CD4-positive, alpha-beta T cell treated with Interleukin-1 beta for 1 hour (primary cell): ENCODE measurements around the gene MACROD2.

Source experiments
- DNase-seq, 2 donors: peaks; one replicate each; pipeline ENCODE4 v3.0.0-alpha.2; 2020 to 2022

MACROD2 gene

DNA sequence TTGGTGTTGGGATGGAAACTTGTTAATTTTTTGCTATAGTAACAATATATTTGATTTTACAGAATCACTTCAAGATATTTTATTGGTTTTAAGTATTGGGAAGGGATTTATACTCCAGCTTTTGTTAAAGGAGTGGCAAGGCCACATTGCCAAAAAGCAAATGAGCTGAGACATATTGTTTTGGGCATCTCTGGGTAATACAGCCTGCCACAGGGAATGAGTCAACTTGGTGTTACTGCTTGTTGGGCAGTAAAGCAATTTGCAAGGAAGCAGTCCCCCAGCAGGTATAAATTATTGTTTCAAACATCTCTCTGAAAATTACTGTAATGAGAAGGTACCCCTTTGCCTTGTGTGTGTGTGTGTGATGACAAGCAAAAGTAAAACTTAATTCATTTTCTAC is 1210.4 kb downstream of the MACROD2 start:
- no peak for DNase-seq

DNA sequence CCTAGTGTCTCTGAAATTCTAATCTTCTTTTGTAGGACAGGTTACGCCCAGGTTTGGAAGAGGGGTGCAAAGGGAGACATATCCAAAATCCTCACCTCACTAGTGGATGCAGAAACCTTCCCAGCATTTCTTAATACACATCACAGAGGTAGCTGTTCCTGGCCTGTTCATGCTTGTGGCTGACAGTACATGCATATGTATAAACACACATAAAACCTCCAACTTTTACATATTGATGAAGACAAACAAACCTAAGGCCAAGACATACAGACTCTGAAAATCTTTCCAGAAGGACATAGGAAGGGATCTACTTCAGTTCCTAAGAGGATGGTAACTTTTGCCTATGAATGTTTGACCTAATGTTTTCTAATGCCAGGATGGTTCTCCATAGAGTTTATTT is 1214.2 kb downstream of the MACROD2 start:
- DNase-seq, result no peak

DNA sequence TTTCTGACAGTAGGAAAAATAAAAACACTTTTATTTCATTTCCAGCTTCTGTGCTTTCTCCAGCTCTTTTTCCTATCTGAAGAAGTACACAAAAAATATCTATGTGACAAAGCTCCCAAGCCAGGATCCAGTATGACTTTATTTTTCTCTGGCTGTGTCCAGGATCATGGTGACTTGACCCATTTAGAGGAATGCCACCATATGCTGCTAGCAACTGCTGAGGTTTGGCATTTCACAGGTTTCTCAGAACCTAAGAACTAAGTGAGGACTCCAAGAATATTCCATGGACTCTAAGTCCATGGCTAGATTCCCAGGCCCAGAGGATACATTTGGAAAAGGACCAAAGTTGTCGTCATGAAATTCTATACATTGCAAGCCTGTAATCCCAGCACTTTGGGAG is 1218.7 kb downstream of the MACROD2 start:
- DNase-seq, result no peak

DNA sequence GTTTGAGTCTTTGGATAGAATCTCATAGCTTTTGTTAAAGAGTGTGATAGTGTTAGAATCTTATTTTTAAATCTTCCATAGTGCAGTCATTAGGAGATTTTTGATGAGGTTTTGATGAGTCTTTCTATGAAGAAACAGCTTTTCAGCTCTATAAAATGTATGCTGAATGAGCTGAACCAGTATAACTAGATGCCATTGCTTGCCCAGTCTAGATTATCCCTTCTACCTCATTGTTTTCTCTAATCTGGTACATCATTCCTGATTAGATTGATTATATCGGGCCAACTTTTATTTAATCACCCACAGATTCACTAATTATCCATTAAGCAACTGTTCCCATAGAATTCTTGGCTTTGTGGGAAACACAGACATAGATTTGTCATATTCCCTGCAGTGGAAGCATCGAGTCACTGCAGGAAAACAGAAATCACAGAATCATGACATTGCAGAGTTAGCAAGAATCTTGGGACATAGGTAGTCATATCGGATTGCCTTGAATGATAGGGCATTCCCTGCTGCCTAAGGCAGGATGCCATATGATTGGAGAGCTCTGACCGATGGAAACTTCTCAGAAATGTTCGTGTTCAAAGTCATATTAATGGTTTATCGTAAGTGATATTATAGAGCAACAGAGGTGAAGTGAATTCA is 1224.8 kb downstream of the MACROD2 start:
- DNase-seq, result no peak

DNA sequence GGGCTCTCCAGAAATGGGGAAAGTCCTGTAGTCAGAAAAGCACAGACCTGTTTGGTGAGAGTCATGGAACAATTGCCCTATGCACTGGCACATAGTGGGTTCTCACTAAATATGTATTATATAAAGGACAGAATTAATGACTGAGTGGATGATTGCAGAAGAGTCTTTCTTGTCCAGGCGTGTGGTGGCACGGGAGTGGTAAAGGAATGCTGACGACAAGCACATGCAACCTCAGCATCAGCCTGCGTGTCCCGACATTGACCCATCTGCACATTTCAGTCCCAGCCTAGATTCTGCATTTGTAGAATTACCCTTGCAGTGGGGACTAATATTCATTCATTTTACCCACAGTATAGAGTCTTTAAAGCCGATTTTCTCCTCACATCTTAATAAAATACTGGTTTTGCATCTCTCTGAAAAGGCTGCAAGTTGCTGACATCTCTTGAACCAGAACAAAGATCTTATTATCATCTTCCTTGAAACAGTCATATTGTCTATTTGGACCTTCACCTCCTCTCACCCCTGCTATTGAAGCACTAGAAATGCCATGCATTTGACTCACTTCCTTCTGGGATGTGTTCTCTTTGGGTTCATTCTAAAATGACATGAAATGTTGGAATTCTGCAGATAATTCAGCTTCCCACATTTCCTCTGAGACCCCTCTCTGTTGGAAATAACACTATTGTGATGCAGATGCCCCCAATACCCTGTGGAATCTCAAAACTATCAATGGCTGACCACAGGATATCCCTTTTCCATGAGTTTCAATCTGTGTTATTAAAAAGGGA is 1225.7 kb downstream of the MACROD2 start:
- no peak for DNase-seq

DNA sequence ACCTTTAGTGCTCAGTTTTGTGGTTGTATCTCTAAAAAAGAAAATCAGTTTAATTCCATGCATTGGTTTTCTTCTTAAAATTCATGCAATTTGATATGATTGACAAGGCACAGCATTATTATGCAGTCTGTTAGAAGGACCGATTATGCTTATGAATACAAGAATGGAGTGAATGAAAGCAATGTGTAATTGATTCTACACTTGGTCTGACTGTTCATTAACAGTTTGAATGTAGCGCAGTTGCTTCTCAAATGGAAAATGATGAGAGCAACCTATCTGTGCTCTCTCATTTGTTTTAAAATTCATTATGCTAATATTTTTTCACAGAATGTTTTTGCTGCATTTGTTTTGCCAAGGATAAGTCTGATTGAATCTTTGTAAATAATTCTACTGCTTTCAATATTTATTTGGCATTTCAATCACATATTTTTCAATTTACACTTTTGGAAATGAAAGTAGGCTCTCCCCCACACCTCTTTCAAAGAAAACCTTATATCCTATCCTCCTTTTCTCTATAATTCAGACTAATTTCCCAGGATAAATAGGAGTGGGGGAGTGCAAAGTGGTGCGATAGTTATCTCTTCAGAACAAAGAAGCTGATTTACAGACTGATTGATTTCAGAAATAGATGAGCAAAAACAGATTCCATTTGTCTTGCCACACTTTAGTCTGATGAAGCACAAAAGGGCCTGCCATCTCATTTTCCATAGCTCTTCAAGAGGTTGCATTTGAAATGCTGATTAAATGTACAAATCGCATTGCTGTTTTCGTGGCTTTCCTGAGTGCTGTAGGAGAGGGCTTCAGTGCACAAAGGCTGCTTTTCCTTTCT is 1227.4 kb downstream of the MACROD2 start:
- no peak for DNase-seq

DNA sequence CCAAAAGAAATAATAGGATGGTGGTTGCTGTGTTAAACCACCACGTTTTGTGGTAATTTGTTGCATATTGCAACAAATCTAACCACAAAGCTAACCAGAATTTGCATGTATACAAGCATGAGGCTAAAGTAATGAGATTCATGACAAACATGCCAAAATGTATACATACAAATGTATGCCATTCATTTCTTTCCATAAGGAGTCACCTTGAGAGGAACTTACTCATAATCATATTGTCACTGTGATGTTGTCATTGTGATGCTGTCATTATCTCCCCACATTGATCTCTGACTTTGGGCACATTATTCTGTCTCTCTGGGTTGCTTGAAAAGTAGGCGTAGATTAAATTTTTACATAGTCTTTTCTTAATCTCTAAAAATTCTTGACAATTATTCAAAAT is 1228.9 kb downstream of the MACROD2 start:
- DNase-seq, result no peak

DNA sequence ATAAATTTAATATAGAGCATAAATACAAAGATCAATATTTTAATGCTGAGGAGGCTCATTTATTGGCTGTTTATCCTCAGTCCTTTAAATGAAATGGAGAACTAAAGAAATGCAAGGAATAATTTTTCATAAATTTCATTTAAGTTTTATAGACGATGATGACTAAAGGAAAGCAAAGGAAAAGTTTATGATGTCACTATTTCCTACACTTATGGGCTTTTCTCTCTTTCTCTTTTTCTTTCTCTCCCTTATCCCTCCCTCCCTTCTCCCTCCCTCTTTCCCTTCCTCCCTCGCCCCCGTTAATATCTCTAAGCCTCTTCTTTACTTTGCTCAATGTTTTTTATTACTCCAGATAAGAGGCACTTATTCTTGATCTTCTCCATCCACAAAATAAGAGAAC is 1231.8 kb downstream of the MACROD2 start:
- DNase-seq, result no peak

DNA sequence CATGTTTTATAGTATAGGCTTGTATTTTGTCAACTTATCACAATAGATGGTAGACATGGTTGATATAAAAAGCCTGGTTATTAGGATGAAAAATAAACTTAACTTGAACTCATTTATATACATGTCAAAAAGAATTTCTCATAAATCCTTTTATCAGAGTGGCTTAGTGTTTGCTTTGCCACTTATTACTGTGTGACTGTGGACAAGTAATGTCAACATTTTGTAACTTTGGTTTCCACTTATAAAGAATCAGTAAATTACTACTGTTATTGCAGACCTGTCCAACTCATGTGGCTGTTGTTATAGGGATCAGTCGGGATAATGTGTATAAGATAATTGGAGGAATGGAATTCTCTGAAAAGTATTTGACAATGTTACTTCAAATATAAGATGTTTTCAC is 1236.9 kb downstream of the MACROD2 start:
- no peak for DNase-seq

DNA sequence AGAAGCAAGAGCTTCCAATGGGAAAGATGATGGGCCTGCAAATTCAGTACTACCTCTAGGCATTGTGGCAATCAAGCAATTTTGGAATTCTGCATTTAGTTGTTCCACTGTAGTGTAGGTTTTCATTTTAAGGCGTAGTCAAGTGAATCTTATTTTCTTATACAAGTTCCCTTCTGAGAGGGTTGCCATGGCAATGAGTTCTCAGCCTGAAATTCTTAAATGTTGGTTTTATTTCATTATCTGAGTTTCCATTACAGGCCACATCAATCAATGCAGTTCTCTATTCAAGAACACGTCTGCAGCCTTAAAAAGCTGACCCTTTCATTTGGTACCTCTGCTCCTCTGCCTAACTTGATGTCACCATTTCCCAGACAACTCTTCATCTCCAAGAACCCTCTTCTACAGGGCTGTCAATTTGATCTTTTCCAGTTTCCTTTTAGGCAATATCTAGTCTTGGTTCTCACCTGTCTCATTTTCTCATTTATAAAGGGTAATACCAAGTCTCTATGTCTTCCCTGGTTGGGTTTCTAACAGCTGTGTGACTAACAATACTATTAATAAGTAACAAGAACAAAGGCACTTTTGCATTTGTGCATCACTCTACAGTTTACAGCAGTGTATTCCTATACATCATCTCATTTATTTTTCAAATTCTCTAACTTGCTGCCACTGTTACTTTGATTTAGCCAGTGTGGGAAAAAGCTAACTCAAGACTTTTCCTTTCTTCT is 1240.3 kb downstream of the MACROD2 start:
- no peak for DNase-seq

DNA sequence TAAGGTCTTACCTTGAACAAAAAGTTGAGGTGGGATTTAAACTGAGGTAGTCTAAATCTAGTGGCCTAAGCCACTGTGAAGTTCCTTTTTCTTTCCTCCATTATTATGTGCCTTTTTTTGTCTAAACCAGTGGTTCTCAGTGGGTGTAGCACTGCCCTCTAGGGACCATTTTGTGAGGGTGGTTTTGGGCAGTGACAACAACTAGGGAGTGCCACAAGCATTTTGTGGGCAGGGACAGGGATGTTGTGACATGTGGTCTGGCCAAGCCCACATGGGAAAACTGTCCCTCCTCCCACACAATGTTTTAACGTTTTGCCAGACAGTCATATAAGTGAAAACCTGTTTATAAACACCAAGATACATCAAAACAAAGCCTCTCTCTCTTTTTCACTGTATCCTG is 1241.5 kb downstream of the MACROD2 start:
- no peak for DNase-seq

DNA sequence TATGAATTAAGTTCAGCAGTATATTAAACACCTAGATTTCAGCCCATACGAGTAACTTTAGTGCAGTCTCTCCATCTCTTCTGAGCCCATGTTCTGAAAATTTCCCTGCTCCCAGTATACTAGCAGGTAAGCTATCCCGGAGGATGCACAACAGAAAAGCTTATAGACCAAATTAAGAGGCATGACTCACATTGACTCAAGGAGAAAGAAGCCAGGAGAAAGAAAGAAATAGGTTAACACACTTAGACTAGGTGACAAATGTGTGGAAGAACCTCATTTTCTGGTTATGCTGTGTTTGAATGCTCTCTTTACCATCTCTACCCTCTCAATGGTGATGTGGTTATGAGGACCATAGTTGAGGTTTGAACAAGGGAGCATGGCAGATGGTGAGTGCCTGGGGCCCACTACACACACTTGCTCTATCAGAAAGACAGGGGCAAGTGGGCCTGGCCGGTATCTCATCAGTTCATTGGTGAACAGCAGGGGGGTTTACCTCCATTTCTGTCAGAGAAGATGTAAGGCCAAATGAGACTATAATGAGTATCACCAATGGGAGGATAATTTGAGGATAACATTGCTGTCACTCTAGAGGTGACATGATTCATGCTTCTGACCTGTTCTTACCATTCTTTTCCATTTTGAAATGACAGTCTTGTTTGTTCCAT is 1244.4 kb downstream of the MACROD2 start:
- no peak for DNase-seq

DNA sequence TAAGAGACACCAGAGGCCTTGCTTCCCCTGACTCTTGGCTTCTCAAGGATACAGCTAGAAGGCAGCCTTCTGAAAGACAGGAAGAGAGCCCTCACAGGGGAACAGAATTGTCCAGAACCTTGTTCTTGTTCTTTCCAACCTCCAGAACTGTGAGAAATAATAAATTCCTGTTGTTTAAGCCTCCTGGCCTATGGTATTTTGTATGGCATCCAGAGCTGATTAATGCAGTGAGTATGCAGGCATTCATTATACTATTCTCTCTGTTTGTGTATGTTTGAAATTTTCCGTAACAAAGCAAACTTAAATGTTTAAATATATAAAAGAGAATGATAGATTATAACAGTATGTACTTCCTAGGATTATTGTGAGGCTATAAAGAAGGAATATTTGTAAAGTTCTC is 1245.5 kb downstream of the MACROD2 start:
- no peak for DNase-seq

DNA sequence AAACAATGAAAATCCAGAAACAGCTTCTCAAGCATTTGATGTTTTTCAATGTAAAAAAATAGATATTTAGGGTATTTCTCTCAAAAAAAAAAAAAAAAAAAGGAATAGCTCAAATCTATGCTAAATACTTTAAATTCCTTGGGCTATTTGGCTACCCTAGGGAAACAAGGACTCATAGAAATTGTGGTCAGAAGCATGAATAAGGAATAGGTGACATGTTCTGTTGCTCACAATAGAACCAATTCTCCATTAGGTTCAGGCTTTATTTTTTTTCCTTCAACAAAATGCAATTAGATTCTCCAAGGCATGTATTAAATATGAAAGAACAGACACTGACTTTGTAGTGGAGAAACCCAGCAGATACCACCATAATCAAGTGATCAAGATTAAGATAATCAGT is 1246.4 kb downstream of the MACROD2 start:
- no peak for DNase-seq

DNA sequence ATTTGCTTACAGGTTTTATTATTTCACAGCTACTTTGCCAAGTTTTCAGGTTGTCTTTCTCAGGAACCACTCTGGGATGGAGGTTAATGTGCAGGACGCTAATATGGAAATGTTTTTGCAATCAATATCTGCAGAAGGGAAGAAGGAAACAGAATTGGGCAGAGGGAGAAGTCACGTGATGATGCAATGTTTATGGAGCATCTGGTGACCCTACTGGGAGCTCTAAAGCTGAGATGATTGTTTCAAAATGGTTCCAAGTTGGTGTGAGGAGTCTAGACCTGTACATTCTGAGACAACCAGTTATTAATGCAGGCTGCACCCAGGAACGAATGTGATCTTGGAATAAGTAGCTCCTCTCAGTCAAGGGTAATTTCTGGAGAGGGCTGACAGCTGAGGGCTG is 1247.5 kb downstream of the MACROD2 start:
- no peak for DNase-seq

DNA sequence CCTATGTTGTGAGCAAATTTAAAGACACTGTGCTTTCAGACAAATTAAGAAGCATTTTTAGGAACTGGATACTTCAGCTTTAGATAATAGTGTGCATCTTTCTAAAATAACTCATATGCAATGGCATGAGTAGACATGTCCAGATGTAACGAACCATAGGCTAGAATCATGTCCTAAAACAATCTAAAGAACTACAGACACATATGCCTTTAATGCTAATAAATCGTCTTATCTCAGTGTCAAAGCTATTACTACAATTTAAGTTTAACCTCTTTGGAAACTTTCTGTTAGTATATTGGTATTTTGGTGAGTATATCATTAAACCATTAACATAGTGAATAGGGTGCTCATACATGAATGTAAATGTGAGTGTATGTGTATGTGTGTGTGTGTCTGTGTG is 1250.6 kb downstream of the MACROD2 start:
- no peak for DNase-seq

DNA sequence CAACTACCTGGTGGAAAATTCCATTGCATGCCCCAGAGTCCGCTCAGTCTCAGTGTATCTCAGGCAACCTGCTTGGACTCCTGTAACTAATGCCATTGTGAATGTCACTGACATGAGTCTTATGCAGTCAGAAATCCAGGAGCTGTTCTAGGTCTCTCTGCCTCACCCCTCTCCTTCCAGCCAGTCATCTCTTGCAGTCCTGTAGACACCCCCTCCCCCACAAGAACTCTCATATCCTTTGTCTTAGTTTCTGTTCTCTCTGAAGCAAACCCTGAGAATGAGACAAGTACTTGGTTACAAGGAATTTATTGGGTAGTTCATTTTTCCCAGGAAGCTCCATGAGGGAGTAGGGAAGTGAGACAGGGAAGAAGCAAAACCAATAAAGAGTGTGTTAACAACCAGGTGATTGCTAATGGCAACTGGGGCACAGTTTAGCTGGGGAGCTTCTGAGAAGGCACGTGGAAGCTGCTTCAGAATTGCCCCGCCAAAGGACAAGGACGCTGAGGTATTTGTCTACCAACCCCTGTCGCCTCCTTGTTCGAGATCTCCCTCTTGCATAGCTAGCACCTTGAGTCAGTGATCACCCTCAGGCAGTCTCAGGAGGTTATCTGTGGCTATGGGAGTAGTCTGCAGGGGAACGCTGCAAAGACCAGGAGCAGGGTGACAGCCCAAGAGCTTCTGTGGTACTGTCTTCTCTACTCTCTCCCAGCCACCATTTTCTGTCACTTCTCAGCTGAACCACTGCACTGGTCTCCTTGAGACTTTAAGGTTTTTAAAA is 1253.5 kb downstream of the MACROD2 start:
- no peak for DNase-seq

DNA sequence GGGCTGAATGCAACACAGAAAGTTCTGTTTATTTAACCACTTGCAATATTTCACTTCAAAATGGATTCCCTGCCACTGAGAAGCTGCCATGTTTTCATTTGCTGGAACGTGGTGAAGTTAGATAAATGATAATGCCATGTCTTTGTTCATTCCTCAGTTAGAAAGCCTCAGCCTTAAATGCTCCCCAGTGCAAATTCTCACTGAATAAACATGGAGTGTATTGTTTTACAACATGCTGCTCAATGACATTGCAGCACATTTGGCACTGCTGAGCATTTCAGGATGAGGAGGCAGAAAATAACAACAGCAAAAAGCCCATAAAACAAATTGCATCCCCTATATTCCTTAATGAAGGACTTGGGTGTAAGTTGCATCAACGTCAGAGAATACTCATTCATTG is 1255.9 kb downstream of the MACROD2 start:
- no peak for DNase-seq

DNA sequence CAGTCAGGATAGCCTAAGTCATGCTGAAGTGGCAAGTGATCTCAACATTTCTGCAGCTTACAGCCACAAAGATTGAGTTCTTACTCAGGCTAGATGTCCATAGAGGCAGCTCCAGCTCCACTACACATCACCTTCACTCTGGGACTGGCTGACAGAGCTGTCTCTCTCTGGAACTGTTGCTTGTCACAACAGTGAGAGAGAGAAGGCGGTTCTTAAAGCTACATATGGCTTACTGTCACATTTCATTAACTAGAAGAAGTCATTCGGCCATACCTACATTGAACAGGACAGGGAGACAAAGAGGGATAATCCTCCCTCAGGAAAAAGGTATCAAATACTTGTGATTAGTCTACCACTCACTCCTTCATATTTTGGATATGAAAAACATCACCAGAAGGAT is 1257.0 kb downstream of the MACROD2 start:
- DNase-seq, result no peak

DNA sequence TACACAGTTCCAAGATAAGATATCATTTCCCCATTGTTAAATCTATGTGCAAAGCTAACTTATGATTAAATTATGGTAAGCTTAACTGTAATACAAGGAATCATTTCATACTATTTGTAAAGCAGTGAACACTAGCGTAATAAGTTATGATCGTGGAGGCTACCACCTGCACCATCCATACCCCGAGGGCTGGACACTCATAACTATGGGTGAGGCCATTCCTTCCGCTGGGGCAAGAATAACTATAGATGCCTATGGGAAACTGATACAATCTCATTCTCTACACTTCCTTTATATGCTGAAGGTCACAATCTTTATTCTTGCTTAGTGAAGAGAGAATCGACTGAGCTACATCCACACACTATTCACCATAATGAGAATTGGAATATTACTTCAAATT is 1258.1 kb downstream of the MACROD2 start:
- no peak for DNase-seq

DNA sequence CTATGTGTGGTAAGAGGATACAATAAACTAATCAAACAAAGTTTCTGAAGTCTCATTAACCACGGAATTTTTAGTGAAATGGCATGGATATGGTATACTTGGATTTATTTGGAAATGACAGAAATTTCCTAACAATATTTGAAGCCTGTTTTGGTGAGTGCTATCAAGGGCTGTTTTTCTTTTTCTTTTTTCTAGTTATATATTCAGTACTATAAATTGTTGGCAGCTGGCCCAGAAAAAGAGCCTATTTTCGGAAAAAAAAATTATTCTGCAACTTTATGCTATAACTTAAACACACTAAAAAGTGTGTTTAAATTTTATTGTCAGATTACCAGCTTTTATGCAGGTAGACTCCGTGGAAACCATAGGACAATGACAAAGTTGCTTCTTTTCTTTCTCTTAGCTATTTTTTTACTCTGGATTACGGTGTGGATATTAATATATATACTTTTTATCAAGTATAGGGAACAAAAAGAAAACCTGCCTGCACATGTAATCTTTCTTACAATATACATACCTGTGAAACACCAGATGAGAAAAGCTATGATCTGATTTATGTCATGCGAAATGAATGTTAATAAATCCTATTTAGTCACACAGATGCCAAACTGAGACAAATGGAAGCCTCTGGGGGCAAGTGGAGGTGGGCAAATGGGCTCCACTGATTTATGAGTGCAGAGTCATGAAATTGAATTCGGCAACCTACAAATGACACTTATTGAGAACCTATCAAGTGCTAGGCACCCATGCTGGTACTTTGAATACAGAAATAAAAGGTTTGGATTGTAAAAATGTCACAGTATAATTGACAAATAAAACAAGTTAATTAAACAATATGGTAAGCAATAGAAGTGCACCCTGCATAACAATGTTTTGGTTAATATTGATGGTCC is 1261.6 kb downstream of the MACROD2 start:
- no peak for DNase-seq
